Lower leg skin (tissue), 3 donors: Measurements from ENCODE around the gene CDC42SE1.

Experiments used
- POLR2A ChIP-seq, 2 donors: fragments of 450-650 bp; IDR thresholded peaks; one replicate each; pipeline ENCODE4 v1.6.1; 2016 to 2017; ENCODE audit warnings: antibody characterized with exemption in 2 of 2, mild to moderate bottlenecking in 1 of 2, moderate library complexity in 1 of 2
- TF ChIP-seq, protein P1 (sequence below), 3 donors: fragments of 450-650 bp; IDR thresholded peaks; one replicate each; pipeline ENCODE4 v1.5.1; 2016; ENCODE audit warnings: antibody characterized with exemption in 3 of 3, mild to moderate bottlenecking in 3 of 3, moderate library complexity in 2 of 3

DNA sequence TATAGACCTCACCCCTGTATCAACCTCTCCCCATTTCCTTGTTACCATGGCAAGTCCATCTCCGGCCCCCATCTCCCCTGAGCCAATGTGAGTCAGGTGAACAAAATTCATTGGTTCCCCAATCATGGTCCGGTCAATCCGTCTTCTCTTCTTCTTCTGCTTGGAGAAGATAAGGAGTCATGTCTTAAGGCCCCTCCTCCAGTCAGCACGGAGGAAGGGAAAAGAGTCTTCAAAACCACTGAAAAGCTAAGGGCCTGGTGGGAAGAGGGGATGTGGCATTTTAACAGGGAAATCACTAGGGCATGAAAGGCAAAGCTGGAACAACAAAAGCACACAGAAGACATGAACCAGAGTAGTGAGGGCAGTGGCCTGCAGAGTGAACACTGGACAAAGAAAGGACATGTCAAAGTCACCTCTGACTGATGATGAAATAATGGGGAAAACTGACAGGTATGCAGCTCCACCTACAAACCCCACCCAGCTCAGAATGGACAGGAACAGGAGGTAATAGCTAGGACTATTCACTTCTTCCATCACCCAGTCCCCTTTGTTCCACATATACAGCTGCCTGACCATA lies 4.4 kb downstream of the CDC42SE1 start:
- TF ChIP-seq, protein P1, sequence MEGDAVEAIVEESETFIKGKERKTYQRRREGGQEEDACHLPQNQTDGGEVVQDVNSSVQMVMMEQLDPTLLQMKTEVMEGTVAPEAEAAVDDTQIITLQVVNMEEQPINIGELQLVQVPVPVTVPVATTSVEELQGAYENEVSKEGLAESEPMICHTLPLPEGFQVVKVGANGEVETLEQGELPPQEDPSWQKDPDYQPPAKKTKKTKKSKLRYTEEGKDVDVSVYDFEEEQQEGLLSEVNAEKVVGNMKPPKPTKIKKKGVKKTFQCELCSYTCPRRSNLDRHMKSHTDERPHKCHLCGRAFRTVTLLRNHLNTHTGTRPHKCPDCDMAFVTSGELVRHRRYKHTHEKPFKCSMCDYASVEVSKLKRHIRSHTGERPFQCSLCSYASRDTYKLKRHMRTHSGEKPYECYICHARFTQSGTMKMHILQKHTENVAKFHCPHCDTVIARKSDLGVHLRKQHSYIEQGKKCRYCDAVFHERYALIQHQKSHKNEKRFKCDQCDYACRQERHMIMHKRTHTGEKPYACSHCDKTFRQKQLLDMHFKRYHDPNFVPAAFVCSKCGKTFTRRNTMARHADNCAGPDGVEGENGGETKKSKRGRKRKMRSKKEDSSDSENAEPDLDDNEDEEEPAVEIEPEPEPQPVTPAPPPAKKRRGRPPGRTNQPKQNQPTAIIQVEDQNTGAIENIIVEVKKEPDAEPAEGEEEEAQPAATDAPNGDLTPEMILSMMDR (IDR thresholded peaks at IDR 0.05) = no peak
- TF ChIP-seq POLR2A (IDR thresholded peaks at IDR 0.05) = no peak
